DND-41 (cell line): ENCODE measurements around the gene OR1J1.

Experiments
- CTCF ChIP-seq: IDR thresholded peaks from 2 replicates; pipeline ENCODE4 v1.5.1; 2012; ENCODE audit warnings: borderline replicate concordance, low read length, moderate library complexity, mild to moderate bottlenecking; ENCODE audit not compliant: poor library complexity, severe bottlenecking; ENCODE audit errors: extremely low read depth
- EZH2 ChIP-seq: IDR thresholded peaks from 3 replicates; pipeline ENCODE4 v1.6.1; 2012; ENCODE audit warnings: borderline replicate concordance, low read depth, mild to moderate bottlenecking, moderate library complexity, low read length, inconsistent platforms; ENCODE audit not compliant: severe bottlenecking

- TF ChIP-seq CTCF, result no peak
- TF ChIP-seq EZH2, result no peak
Observed at GRCh38 chr9:122445155-122445749, 32.5 kb downstream of the OR1J1 start.
